ENCODE results near the gene CDRT4.

- no peak for TF ChIP-seq EP300 (IDR thresholded peaks at IDR 0.05)
- TF ChIP-seq CTCF (IDR thresholded peaks at IDR 0.05): no peak
Measured at GRCh38 chr17:15418781-15419180, 48.6 kb downstream of the CDRT4 start.
